Stimulated activated CD8-positive, alpha-beta memory T cell treated with anti-CD3 and anti-CD28 coated beads, Interleukin-4, amount 100 ng/mL, for 24 hours (primary cell): ENCODE data around the gene DPEP1.
"Not testable (repeated sequence)": the region's sequence is repeated elsewhere in the genome, so short reads cannot be mapped to it uniquely, and the experiment has no call there.

Experiments used
- DNase-seq: peaks from one replicate; pipeline ENCODE4 v3.0.0-alpha.2; 2020; ENCODE audit warnings: low read depth

Gene DPEP1

GRCh38 chr16:89577055-89577759 is 36.2 kb upstream of the DPEP1 start:
- no peak for DNase-seq

GRCh38 chr16:89579351-89579750 is 34.1 kb upstream of the DPEP1 start:
- no peak for DNase-seq

GRCh38 chr16:89581045-89581695 is 32.3 kb upstream of the DPEP1 start:
- DNase-seq: no peak

GRCh38 chr16:89581861-89582563 is 31.4 kb upstream of the DPEP1 start:
- no peak for DNase-seq

GRCh38 chr16:89582614-89583196 is 30.7 kb upstream of the DPEP1 start:
- DNase-seq: no peak

GRCh38 chr16:89583197-89583894 is 30.1 kb upstream of the DPEP1 start:
- no peak for DNase-seq

- DNase-seq: no peak
Observed at GRCh38 chr16:89583895-89584644, 29.4 kb upstream of the DPEP1 start.

GRCh38 chr16:89584768-89585549 is 28.5 kb upstream of the DPEP1 start:
- DNase-seq: no peak

GRCh38 chr16:89586218-89586617 is 27.2 kb upstream of the DPEP1 start:
- no peak for DNase-seq

- DNase-seq: no peak
Observed at GRCh38 chr16:89586853-89587252, 26.6 kb upstream of the DPEP1 start.

- DNase-seq: not testable (repeated sequence)
Observed at GRCh38 chr16:89587676-89588075, 25.8 kb upstream of the DPEP1 start.

- no peak for DNase-seq
Observed at GRCh38 chr16:89588413-89589109, 24.9 kb upstream of the DPEP1 start.

- DNase-seq: no peak
Observed at GRCh38 chr16:89589241-89589926, 24.1 kb upstream of the DPEP1 start.

- DNase-seq: no peak
Observed at GRCh38 chr16:89593841-89594240, 19.6 kb upstream of the DPEP1 start.

- DNase-seq: no peak
Observed at GRCh38 chr16:89595330-89596060, 17.9 kb upstream of the DPEP1 start.

GRCh38 chr16:89596061-89596689 is 17.3 kb upstream of the DPEP1 start:
- no peak for DNase-seq

- DNase-seq: no peak
Observed at GRCh38 chr16:89596957-89597649, 16.3 kb upstream of the DPEP1 start.

- DNase-seq: no peak
Observed at GRCh38 chr16:89598199-89598598, 15.2 kb upstream of the DPEP1 start.
